AG04449 (cell line): ENCODE data around the gene TOLLIP.

Experiments used
- CTCF ChIA-PET: fragments of 350-600 bp; formaldehyde crosslinking; extraction: SDS; loops from one replicate; lab custom pipeline; 2021; ENCODE audit warnings: antibody characterized with exemption; lab: Yijun Ruan, JAX
- POLR2A ChIA-PET: fragments of 400-600, 350-600 bp; formaldehyde crosslinking; extraction: SDS; loops from one replicate; lab custom pipeline; 2020; ENCODE audit warnings: antibody characterized with exemption, inconsistent platforms; lab: Yijun Ruan, JAX
- DNase-seq: peaks from one replicate; pipeline ENCODE4 v3.0.0-alpha.2; 2010; ENCODE audit warnings: low read depth, low spot score
- H3K4me3 ChIP-seq: 2 replicates; pipeline ENCODE4 v1.5.1; 2011; ENCODE audit warnings: low read depth, mild to moderate bottlenecking, control low read depth, low read length
- CTCF ChIP-seq: IDR thresholded peaks from one replicate; pipeline ENCODE4 v1.5.1; 2011; ENCODE audit warnings: mild to moderate bottlenecking, moderate library complexity, low read length, control low read depth, inconsistent platforms; ENCODE audit not compliant: insufficient read depth; ENCODE audit errors: missing control alignments

TOLLIP gene

GRCh38 chr11:1287928-1288327, 21.5 kb downstream of the TOLLIP start:
- no peak for TF ChIP-seq CTCF
- no peak for DNase-seq
- H3K4me3 ChIP-seq: no peak overlapping the region
- ChIA-PET POLR2A (no interaction called here), CTCF (no interaction called here)

GRCh38 chr11:1285876-1286275, 23.6 kb downstream of the TOLLIP start:
- ChIA-PET CTCF (no interaction called here), POLR2A (no interaction called here)
- H3K4me3 ChIP-seq: no peak overlapping the region
- no peak for DNase-seq
- no peak for TF ChIP-seq CTCF

- no peak overlapping the region for H3K4me3 ChIP-seq
- no peak for TF ChIP-seq CTCF
- no peak for DNase-seq
- POLR2A ChIA-PET: no interaction called here
- CTCF ChIA-PET: no interaction called here
Measured at GRCh38 chr11:1285316-1285744, 24.1 kb downstream of the TOLLIP start.

- CTCF ChIA-PET: no interaction called here
- TF ChIP-seq CTCF: no peak
- DNase-seq: no peak
- POLR2A ChIA-PET: no interaction called here
- H3K4me3 ChIP-seq: no peak overlapping the region
Measured at GRCh38 chr11:1283906-1284305, 25.5 kb downstream of the TOLLIP start.

- no peak for TF ChIP-seq CTCF
- POLR2A ChIA-PET: no interaction called here
- H3K4me3 ChIP-seq: no peak overlapping the region
- CTCF ChIA-PET: no interaction called here
- no peak for DNase-seq
Measured at GRCh38 chr11:1283091-1283511, 26.3 kb downstream of the TOLLIP start.

- ChIA-PET CTCF (no interaction called here), POLR2A (no interaction called here)
- no peak for DNase-seq
- H3K4me3 ChIP-seq: no peak overlapping the region
- no peak for TF ChIP-seq CTCF
Measured at GRCh38 chr11:1281974-1282365, 27.5 kb downstream of the TOLLIP start.
